SJCRH30 (cell line): Measurements from ENCODE around the gene LPIN3. TPM values are rescaled to one million over a fixed set of nuclear protein-coding genes. Genes with fewer than 3 reads are reported as not detected.

Experiments used
- DNase-seq, 2 experiments: peaks; one replicate each; pipeline ENCODE4 v3.0.0-alpha.2; 2015 to 2020
- H3K27ac ChIP-seq: fragments of 250-450 bp; sonication (Bioruptor Pico); 2 replicates; pipeline ENCODE4 v1.5.1; 2020; ENCODE audit warnings: mild to moderate bottlenecking, moderate library complexity
- H3K27me3 ChIP-seq: fragments of 250-450 bp; sonication (Bioruptor Pico); 2 replicates; pipeline ENCODE4 v1.5.1; 2020; ENCODE audit warnings: mild to moderate bottlenecking, moderate library complexity
- H3K36me3 ChIP-seq: fragments of 250-450 bp; sonication (Bioruptor Pico); 2 replicates; pipeline ENCODE4 v1.5.1; 2020; ENCODE audit warnings: mild to moderate bottlenecking, moderate library complexity
- H3K4me1 ChIP-seq: fragments of 250-450 bp; sonication (Bioruptor Pico); 2 replicates; pipeline ENCODE4 v1.5.1; 2020; ENCODE audit warnings: mild to moderate bottlenecking, moderate library complexity
- H3K4me3 ChIP-seq: fragments of 250-450 bp; sonication (Bioruptor Pico); 2 replicates; pipeline ENCODE4 v1.5.1; 2020; ENCODE audit warnings: mild to moderate bottlenecking, moderate library complexity
- H3K9me3 ChIP-seq: fragments of 250-450 bp; sonication (Bioruptor Pico); replicated peaks from 2 replicates; pipeline ENCODE4 v1.5.1; 2020; ENCODE audit warnings: mild to moderate bottlenecking, moderate library complexity
- total RNA-seq: library from RNA; depleted of rRNA; stranded (reverse); fragments of >200 nt; shearing (Covaris generic); gene quantifications from 2 replicates; pipeline ENCODE4 v1.2.3, GENCODE V29; 2014; rRNA removed

The LPIN3 gene, protein sequence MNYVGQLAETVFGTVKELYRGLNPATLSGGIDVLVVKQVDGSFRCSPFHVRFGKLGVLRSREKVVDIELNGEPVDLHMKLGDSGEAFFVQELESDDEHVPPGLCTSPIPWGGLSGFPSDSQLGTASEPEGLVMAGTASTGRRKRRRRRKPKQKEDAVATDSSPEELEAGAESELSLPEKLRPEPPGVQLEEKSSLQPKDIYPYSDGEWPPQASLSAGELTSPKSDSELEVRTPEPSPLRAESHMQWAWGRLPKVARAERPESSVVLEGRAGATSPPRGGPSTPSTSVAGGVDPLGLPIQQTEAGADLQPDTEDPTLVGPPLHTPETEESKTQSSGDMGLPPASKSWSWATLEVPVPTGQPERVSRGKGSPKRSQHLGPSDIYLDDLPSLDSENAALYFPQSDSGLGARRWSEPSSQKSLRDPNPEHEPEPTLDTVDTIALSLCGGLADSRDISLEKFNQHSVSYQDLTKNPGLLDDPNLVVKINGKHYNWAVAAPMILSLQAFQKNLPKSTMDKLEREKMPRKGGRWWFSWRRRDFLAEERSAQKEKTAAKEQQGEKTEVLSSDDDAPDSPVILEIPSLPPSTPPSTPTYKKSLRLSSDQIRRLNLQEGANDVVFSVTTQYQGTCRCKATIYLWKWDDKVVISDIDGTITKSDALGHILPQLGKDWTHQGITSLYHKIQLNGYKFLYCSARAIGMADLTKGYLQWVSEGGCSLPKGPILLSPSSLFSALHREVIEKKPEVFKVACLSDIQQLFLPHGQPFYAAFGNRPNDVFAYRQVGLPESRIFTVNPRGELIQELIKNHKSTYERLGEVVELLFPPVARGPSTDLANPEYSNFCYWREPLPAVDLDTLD
- total RNA-seq: 1.2 and 2.3 TPM in 2 replicates

DNA sequence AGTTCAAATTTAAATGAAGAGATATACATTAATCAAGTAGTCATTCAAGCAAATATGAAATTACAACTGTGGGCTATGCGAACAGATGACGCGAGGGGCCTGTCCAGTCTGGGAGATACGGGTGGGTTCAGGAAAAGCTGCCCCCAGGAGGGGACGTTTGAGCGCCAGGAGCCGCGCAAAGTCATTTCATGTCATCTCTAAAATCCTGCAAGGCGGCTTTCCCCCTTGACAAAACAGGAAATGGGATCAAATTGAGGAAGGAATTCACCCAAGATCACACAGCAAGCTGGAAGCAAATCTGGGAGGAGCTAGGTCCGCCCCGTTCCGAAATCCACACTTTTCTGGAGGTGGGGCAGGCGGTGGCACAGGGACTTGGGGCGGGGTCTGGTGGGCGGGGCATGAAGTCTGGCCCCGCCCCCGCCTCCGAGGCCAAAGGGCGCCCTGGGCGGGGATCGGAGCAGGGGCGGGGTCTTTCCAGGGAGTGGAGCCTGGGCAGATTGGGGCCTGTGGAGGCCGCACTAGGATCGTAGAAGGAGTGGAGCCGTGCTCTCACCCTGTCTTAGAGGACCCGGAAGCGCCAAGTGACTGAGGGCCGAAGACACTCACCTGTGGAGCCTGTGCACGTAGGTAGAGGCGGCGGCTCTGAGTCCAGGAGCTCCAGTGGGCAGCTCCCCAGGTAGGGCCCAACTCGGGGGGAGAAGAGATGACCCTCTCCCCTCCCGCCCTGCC is at the start of gene LPIN3:
Gene LPIN3, plus strand, starts transcription at position 495 of the 729 bp plus-strand sequence. CDS start 4,983 bp downstream, outside the sequence.
- Histone ChIP-seq H3K4me1 (peaks cover 10% of the 10 kb centered on the region), H3K4me3 (peak within 1 kb of the TSS; percentile 4; the same call in 1 of the 2 replicates), H3K36me3 (no peaks in the 10 kb centered on the region), H3K27me3 (no peaks in the 10 kb centered on the region), H3K27ac (no peak within 1 kb of the TSS), H3K9me3 (no peaks in the 10 kb centered on the region)
- peak; percentile 75 to 81 for DNase-seq

DNA sequence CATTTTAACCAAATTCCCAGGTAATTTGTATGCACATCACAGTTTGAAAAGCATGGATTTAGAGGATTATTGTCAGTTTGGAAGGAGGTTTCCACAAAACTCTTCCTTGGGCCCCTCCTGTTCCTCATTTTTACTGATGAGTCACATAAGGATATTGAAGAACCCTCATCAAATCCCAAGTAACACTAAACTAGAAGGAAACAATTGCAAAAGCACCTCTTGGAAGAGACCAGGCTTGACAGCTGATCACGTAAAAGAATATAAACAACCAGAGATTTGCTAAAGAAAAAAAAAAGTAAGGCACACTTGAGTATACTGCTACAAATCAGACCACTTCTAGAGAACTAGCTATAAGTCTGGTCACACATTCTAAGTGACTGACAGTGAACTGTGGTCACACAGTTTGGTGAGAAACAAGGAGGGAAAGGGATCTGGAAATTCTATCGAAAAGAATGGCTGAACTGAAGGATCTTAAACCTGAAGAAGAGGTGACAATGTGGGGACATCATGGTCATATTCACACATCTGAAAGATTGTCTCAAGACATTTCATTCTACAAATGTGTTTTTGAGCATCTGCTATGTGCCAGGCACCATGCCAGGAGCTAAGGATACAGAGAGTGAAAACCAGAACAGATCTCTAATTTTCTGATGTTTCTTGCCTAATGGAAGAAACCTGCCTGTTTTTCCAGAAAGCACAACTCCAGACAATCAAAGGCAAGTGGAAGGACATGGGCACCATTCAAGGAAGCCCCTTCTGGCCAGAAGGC is 47.2 kb upstream of the LPIN3 start:
- no peak for DNase-seq
- no peak overlapping the region for H3K4me3 ChIP-seq
- no peak overlapping the region for H3K27ac ChIP-seq
- H3K27me3 ChIP-seq: no peaks in the 10 kb centered on the region
- no peaks in the 10 kb centered on the region for H3K9me3 ChIP-seq
- peaks cover 6% of the 10 kb centered on the region; the same call in 1 of the 2 replicates for H3K4me1 ChIP-seq
- no peaks in the 10 kb centered on the region for H3K36me3 ChIP-seq

DNA sequence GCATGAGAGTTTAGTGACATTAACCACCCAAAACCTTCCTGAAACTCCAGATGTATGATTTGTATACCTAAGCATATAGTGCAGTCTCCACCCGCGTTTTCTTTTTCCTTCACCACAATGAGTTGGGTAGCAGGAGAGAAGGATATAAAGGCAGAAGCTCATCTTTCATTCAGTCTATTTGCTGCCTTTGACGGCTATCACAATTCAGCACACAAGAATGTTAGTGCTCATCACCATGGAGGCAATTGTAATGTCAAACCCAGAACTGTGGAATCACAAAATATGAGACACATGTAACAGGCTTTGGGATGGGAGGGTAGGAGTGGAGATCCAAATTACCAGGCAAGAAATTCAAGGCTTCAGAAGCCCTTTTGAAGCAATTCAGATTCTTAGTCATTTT is 40.7 kb upstream of the LPIN3 start:
- Histone ChIP-seq H3K27ac (no peak overlapping the region), H3K4me3 (no peak overlapping the region), H3K4me1 (no peaks in the 10 kb centered on the region), H3K9me3 (no peaks in the 10 kb centered on the region; the same call in 1 of the 2 replicates), H3K27me3 (no peaks in the 10 kb centered on the region), H3K36me3 (no peaks in the 10 kb centered on the region)
- DNase-seq: no peak

DNA sequence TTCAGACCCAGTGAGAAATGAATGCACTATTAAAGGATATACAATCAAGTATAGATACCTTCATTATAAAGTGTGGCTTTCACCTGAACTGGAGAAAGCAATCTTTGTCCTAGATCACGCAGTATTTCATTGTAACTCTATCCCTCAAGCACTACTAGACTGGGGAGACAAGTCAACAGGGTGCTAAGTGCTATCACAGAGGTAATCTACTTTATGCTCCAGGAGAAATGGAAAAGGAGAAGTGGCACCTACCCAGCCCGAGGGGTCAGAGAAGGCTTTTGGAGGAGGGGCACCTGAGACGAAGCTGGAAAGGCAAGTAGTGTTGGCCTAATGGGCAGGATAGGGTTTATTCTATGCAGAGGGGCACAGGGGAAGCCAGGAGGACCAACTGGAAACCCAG is 40.2 kb upstream of the LPIN3 start:
- Histone ChIP-seq H3K4me3 (no peak overlapping the region), H3K4me1 (no peaks in the 10 kb centered on the region), H3K9me3 (no peaks in the 10 kb centered on the region; the same call in 1 of the 2 replicates), H3K36me3 (no peaks in the 10 kb centered on the region), H3K27me3 (no peaks in the 10 kb centered on the region), H3K27ac (no peak overlapping the region)
- no peak for DNase-seq

DNA sequence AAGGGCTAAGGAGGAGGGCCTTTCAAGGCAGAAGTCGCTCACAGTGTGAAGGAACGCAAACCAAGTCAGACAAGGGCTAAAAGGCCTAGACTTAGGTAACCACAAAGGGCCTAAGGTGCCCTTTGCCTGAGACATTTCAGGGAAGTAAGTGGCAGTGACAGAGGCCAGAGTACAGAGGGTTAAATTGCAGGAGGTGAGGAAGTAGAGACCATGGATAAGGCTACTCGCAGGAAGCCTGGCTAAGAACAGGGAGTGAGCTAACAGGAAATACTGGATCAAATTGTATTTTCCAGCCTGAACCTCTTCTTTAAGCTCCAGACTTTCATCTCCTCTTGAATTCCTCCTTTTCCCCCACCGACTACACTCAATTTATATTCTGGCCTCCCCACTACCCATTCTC is 39.7 kb upstream of the LPIN3 start:
- Histone ChIP-seq H3K9me3 (no peaks in the 10 kb centered on the region; the same call in 1 of the 2 replicates), H3K27me3 (no peaks in the 10 kb centered on the region), H3K36me3 (no peaks in the 10 kb centered on the region), H3K27ac (no peak overlapping the region), H3K4me3 (no peak overlapping the region), H3K4me1 (no peaks in the 10 kb centered on the region)
- no peak for DNase-seq

DNA sequence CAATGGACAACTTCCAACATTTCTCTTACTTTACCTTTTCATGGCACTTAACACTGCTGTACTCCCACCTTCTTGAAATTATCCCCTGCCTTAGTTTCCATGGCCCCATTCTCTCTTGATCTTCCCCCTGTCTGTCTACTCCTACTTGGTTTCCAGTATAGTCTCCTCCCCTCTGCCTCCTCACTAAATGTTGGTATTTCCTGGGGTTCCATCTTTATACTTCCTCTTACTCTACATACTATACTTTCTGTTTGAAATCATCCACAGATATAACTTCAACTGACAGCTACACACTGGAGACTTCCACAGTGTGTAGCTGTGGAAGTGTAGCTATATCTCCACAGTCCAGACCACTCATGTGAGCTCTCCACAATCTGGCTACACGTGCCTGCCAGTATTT is 36.6 kb upstream of the LPIN3 start:
- no peaks in the 10 kb centered on the region for H3K36me3 ChIP-seq
- no peak for DNase-seq
- no peaks in the 10 kb centered on the region; the same call in 1 of the 2 replicates for H3K9me3 ChIP-seq
- H3K4me1 ChIP-seq: no peaks in the 10 kb centered on the region
- no peak overlapping the region for H3K27ac ChIP-seq
- no peak overlapping the region for H3K4me3 ChIP-seq
- H3K27me3 ChIP-seq: no peaks in the 10 kb centered on the region

DNA sequence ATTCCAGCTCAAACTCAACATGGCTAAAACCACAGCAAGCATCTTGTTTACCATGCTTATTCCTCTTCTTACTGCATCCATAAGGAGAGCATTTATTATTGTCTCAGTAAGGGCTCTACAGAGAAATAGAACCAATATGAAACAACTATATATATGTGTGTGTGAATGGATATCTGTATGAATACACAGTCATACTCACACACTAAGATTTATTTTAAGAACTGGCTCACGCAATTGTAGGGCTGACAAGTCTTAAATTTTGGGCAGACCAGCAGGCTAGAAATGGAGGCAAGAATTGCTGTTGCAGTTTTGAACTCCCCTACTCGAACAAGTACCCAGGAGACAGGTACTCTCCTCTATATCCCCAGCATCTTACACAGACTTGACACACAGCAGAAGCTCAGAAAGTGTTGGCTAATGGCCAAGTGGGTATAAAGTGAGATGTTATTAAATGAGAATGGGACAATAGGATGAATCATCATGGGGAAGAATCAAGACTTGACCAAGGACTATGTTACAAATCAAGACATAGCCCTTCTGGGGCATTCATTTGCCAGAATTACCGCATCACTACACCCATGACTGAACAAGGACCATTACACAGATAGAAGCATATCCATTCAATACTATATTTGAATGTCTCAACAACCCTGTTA is 36.1 kb upstream of the LPIN3 start:
- no peak for DNase-seq
- H3K4me3 ChIP-seq: no peak overlapping the region
- no peaks in the 10 kb centered on the region for H3K27me3 ChIP-seq
- no peaks in the 10 kb centered on the region for H3K4me1 ChIP-seq
- H3K9me3 ChIP-seq: no peaks in the 10 kb centered on the region; the same call in 1 of the 2 replicates
- H3K36me3 ChIP-seq: no peaks in the 10 kb centered on the region
- no peak overlapping the region for H3K27ac ChIP-seq

DNA sequence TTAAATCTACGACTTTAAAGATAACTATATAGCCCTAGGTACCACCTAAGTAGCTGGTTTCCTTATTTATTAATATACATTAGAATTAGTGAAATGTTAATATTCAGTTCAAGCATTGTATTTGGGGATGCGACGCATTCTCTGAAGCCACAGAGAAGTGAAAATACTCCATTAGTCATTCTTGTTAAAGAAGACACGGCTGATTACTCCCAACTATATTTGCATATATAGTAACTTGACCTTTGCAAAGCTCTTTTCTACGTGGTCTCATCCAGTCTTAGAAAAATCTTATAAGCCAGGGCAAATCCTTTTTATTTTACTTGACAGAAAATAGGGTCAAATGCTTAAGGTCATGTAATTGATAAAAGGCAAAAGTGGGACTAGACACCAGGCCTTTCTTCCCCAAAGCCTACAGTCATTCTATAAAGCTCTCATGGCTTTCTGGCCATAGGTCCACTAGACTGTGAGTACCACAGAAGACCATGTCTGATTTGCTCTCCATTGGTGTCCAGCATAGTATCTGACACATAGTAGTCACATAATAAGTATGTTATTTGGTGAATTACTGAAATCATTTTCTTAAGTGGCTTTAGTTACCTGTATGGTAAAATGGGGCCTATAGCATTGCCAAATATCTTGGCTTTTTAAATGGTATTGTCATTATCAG is 34.4 kb upstream of the LPIN3 start:
- no peaks in the 10 kb centered on the region for H3K4me1 ChIP-seq

DNA sequence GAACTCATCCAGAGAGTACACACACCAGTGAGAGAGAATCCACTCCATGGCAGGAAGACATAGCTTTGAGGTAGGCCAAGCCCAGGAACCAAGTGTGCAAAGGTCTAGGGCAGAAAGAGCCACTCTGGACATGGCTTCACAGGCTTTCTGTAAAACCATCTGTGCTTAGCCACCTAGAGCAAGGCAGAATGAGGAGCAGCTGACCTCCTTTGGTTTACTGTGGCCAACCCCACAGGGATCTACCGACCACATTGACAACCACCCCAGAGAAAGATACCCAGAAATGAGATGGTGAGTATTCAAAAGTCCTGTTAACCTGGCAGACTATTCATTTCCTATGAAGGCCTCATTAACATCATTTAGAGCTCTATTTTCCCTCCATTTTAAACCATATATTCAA is 33.6 kb upstream of the LPIN3 start:
- H3K4me3 ChIP-seq: no peak overlapping the region
- no peaks in the 10 kb centered on the region for H3K27me3 ChIP-seq

More for the DNA sequence above, 34.4 kb upstream of the LPIN3 start:
- DNase-seq: no peak
- Histone ChIP-seq H3K36me3 (no peaks in the 10 kb centered on the region; the same call in 1 of the 2 replicates), H3K27ac (no peak overlapping the region), H3K9me3 (no peaks in the 10 kb centered on the region; the same call in 1 of the 2 replicates), H3K4me3 (no peak overlapping the region), H3K27me3 (no peaks in the 10 kb centered on the region)

DNA sequence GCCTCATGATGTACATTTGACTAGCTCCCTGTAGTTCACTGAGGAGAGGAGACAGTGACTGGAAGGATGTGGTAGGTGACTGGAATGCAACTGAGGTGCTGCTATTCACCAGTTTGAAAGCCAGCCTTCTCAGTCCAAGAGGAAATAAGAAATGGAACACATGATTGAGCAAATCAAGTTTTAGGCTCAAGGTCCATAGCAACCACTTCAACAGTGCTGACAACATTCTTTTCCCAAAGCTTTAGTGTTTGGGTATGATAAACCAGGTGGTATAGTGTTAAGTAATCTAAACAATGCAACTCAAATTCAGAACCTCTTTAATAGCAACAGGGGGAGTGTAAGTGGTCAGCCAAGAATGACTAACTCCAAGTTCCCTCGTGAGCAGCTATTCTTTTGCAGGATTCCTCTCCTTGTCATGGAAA is 32.3 kb upstream of the LPIN3 start:
- H3K27me3 ChIP-seq: no peaks in the 10 kb centered on the region
- no peak for DNase-seq
- no peak overlapping the region for H3K27ac ChIP-seq
- H3K9me3 ChIP-seq: no peaks in the 10 kb centered on the region
- no peak overlapping the region for H3K4me3 ChIP-seq
- no peaks in the 10 kb centered on the region; the same call in 1 of the 2 replicates for H3K36me3 ChIP-seq
- H3K4me1 ChIP-seq: no peaks in the 10 kb centered on the region

More for the DNA sequence above, 33.6 kb upstream of the LPIN3 start:
- Histone ChIP-seq H3K4me1 (no peaks in the 10 kb centered on the region), H3K36me3 (no peaks in the 10 kb centered on the region; the same call in 1 of the 2 replicates), H3K9me3 (no peaks in the 10 kb centered on the region; the same call in 1 of the 2 replicates), H3K27ac (no peak overlapping the region)
- no peak for DNase-seq

DNA sequence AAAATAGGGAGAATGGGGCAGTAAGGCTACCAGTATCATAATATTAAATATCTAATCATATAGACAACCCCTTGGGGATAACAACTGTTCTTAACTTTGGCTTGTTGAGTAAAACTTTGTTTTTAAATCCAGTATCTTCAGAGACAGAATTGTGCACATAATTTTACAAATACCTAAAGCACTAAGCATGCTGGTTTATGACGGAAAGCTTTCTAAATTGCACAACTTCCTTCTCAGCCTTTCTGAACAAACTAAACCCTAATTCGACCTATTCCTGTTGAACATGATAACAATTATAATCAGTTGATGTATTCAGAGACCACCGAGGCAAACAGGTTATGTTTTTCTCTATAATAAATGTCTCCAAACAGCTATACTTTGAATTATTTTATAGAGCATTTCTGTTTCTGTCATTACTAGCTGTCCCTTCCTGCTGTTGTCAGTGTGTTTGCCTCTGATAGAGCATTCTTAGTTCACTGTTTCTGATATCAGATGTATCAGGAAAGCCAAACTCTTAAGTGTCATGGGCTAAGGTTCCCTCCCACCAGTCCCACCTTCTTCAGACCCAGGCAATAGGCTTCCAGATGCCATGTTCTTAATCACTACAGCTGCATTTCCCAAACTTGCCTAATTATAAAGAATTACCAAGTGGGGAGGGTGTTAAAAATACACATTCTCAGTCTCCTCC is 31.8 kb upstream of the LPIN3 start:
- DNase-seq: no peak

DNA sequence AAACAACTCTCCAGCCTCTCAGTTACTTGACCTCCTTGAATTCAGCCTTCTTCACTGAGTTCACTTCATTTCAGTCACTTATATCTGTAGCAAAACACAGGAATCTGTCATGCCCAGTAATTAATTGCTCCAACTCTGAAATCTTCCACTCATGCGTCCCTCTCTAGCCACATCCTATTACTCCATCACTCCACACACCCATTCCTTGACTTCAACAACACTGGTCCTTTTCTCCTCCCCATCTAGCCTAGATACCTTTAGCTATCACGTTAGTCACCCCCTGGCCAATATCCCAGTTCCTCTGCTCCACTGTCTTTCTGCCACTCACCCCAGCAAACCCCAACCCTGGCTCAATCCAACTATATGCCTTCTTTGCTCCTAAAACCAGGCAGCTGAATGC is 30.8 kb upstream of the LPIN3 start:
- Histone ChIP-seq H3K9me3 (no peaks in the 10 kb centered on the region), H3K4me3 (no peak overlapping the region), H3K27me3 (no peaks in the 10 kb centered on the region), H3K36me3 (no peaks in the 10 kb centered on the region; the same call in 1 of the 2 replicates), H3K27ac (no peak overlapping the region), H3K4me1 (peaks cover 9% of the 10 kb centered on the region)
- no peak for DNase-seq

More for the DNA sequence above, 31.8 kb upstream of the LPIN3 start:
- Histone ChIP-seq H3K27ac (no peak overlapping the region), H3K27me3 (no peaks in the 10 kb centered on the region), H3K9me3 (no peaks in the 10 kb centered on the region), H3K4me1 (peaks cover under 1% of the 10 kb centered on the region; the same call in 1 of the 2 replicates), H3K4me3 (no peak overlapping the region), H3K36me3 (no peaks in the 10 kb centered on the region; the same call in 1 of the 2 replicates)
